HG03354 (cell line): ENCODE measurements around the gene RPS6KB2.
A peak's percentile ranks its signal among the peaks of the same experiment; 100 is the strongest.
"Not testable (repeated sequence)": the region's sequence is repeated elsewhere in the genome, so short reads cannot be mapped to it uniquely, and the experiment has no call there.

Source experiments
- ATAC-seq: cut with Tn5 transposase; IDR thresholded peaks from one replicate; pipeline ENCODE4 v1.9.1; 2021; ENCODE audit warnings: mild to moderate bottlenecking; ENCODE audit not compliant: unreplicated experiment, poor library complexity, severe bottlenecking

Gene RPS6KB2

DNA sequence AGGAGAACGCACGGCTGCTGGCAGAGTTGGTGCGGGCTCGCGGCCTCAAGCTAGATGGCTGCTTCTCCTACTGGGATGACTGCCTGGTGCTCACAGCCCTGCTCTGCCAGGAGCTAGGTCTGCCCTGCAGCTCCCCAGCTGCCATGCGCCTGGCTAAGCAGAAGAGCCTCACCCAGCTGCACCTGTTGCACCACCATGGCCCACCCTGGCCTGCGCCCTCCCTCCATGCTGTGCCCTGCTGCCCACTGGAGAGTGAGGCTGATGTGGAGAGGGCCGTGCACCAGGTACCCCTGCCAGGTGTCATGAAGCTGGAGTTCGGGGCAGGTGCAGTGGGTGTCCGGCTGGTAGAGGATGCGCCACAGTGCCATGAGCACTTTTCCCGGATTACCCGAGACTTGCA lies 4.8 kb upstream of the RPS6KB2 start:
- no peak for ATAC-seq

DNA sequence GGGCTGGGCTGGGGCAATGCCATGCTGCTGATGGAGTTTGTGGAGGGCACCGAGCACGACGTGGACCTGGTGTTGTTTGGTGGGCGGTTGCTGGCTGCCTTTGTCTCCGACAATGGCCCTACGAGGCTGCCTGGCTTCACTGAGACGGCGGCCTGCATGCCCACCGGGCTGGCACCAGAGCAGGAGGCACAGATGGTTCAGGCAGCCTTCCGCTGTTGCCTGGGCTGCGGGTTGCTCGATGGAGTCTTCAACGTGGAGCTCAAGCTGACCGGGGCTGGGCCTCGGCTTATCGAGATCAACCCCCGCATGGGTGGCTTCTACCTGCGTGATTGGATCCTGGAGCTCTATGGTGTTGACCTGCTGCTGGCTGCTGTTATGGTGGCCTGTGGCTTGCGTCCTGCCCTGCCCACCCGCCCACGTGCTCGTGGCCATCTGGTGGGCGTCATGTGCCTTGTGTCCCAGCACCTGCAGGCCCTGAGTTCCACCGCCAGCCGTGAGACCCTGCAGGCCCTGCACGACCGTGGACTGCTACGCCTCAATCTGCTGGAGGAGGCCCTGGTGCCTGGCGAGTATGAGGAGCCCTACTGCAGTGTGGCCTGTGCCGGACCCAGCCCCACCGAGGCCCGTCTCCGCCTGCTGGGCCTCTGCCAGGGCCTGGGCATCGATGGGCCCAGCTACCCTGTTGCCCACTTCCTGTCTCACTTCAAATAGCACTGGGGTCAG lies 4.2 kb upstream of the RPS6KB2 start:
- no peak for ATAC-seq

DNA sequence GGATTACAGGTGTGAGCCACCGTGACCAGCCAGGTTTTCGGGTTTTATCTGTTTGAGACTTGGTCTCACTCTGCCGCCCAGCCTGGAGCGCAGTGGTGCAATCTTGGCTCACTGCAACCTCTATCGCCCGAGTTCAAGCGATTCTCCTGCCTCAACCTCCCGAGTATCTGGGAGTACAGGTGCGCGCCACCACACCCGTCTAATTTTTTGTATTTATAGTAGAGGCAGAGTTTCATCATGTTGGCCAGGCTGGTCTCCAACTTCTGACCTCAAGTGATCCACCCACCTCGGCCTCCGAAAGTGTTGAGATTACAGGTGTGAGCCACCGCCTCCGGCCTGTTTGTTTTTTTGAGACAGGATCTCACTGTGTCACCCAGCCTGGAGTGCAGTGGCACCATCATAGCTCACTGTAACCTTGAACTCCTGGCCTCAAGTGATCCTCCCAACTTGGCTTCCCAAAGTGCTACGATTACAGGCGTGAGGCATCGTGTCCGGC lies 882 bp upstream of the RPS6KB2 start:
- not testable (repeated sequence) for ATAC-seq

DNA sequence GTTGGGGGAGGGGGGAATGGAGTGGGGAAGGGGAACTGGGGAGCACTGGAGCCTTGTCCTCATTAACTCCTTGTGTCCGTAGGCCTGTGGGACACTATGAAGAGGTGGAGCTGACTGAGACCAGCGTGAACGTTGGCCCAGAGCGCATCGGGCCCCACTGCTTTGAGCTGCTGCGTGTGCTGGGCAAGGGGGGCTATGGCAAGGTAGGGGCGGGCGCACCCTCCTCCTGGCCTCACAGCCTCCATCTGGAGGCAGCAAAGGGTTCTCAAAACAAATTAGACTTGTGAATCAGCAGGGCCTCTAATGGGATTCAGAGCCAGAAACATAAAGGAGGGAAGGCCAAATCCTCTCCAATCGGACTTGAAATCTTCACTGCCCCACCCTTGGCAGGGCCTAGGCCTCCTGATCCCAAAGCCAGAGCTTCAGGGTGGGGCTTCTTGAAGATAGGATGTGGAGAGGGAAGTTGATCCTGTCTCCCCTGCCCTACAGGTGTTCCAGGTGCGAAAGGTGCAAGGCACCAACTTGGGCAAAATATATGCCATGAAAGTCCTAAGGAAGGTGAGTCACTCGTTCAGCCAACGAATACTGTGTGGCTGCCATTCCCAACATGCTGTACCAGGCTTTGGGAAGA lies 859 bp downstream of the RPS6KB2 start:
- ATAC-seq: no peak

DNA sequence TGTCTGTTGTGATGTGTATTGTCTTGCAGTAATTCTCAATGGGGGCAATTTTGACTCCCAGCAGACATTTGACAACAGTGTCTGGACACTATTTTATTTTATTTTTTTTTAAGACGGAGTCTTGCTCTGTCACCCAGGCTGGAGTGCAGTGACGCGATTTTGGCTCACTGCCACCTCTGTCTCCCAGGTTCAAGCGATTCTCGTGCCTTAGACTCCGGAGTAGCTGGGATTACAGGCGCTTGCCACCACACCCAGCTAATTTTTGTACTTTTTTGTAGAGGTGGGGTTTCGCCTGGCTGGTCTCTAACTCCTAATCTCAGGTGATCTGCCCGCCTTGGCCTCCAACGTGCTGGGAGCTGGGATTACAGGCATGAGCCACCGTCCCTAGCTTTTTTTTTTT lies 1.4 kb downstream of the RPS6KB2 start:
- ATAC-seq: no peak

DNA sequence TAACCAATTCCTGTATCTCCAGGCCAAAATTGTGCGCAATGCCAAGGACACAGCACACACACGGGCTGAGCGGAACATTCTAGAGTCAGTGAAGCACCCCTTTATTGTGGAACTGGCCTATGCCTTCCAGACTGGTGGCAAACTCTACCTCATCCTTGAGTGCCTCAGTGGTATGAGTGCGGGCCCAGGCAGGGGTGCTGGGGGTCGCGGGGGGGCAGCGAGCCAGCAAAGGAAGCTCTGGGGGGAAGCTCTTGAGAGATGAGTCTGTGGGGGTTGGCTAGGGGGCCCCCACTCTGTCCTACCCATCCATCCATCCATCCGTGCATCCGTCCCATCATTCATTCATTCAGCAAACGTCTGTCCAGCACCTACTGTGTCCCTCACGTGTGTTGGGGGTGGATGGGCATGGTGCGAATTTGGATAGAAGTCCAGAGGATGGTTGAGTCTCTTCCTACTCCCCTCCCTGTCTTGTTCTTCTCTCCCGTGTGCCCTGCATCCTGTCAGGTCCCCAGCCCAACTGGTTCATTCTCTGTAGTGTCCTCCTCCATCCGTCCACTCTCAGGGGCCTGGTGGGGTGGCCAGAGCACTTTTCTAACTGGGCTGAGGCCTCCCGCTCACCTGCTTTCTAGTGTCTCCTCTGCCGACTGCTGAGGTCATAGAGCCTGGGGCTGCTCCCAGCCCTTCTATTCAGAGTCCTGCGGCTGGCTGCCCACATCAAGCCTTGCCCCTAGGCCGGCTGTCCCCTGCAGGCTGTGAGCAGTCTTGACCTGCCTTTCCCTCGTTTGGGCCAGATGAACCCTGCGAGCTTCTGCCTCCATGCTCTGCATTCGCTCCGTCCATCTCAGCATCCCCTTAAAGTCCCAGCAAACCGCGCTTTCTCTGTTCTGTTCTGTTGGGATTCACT lies 3.3 kb downstream of the RPS6KB2 start:
- ATAC-seq: no peak

DNA sequence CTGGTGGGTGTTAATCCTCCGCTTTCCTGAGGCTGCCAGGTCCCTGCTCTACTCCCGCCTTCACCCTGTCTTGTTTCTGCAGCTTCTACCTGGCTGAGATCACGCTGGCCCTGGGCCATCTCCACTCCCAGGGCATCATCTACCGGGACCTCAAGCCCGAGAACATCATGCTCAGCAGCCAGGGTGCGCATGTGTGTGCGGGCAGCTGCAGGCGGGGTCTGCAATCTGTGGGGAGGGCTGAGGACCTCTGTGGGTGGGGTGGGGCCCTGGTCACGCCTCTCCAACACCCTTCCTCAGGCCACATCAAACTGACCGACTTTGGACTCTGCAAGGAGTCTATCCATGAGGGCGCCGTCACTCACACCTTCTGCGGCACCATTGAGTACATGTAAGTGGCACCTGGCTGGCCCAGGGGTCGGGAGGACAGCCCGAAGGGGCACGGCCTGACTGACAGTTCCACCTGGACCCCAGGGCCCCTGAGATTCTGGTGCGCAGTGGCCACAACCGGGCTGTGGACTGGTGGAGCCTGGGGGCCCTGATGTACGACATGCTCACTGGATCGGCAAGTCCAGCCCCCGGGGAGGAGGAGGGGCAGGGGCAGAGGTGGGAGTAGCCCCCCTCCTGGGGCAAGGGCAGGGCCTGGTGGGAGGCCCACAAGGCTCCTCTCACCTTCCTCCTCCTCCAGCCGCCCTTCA lies 4.5 kb downstream of the RPS6KB2 start:
- ATAC-seq: no peak

DNA sequence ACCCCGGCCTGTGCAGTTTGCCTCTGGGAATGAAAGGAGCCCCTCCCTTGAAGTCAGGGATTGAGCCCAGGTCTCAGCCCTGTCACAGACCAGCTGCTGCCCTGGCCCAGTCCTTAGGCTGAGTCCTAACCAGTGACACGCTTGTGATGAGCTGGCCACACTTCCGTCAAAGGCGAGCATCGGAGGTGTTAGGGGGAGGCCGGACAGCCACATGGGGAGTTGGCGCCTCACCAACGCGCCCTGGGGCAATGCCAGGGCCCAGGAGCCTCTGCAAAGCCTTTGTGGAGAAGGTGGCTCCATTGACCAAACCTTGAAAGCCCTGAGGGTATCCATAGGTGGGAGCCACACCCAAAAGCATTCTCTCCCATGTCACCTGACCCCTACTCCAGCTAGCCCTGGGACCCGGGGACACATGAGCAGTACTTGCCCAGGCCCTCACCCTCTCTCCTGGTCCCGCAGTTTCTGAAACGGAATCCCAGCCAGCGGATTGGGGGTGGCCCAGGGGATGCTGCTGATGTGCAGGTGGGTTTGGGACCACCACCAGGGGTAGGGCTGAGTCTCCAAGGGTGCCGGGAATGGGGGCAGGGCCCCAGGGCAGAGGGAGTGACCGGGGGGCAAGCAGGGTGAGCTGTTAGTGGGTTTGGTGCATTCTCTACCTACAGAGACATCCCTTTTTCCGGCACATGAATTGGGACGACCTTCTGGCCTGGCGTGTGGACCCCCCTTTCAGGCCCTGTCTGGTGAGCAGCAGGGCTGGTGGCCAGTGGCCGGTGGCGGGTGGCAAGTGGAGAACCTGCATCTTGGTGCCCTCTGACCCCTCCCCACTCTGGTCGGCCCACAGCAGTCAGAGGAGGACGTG lies 5.5 kb downstream of the RPS6KB2 start:
- no peak for ATAC-seq

DNA sequence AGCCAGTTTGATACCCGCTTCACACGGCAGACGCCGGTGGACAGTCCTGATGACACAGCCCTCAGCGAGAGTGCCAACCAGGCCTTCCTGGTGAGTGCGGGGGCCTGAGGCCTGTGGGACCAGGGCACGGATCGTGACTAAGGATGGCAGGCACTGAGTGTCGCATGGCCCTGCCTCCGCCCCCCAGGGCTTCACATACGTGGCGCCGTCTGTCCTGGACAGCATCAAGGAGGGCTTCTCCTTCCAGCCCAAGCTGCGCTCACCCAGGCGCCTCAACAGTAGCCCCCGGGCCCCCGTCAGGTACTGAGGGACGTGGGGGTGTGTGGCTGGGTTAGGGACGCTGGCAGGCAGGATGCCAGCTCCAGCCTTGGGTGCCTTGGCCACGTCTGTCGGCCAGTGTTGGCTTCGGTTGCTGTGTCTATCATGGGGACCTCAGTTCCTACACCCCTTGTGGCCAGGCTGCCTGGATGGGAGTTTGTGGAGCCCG lies 6.1 kb downstream of the RPS6KB2 start:
- no peak for ATAC-seq

DNA sequence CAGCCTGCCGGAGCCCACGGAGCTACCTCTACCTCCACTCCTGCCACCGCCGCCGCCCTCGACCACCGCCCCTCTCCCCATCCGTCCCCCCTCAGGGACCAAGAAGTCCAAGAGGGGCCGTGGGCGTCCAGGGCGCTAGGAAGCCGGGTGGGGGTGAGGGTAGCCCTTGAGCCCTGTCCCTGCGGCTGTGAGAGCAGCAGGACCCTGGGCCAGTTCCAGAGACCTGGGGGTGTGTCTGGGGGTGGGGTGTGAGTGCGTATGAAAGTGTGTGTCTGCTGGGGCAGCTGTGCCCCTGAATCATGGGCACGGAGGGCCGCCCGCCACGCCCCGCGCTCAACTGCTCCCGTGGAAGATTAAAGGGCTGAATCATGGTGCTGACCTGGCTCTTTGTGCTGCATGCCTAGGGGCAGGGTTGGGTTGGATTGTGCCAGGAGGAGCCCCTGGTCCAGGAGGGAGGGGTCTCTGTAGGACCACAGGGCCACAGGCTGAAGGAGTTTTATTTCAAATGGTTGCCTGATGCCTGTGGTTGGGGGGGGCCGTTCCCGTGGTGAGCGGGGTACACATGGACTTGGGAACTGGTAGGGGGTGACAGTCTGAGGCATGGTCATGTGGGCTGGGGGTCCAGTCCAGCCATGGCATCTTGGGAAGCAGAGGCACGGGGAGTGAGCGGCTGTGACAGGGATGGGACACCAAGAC lies 6.9 kb downstream of the RPS6KB2 start:
- ATAC-seq: no peak

DNA sequence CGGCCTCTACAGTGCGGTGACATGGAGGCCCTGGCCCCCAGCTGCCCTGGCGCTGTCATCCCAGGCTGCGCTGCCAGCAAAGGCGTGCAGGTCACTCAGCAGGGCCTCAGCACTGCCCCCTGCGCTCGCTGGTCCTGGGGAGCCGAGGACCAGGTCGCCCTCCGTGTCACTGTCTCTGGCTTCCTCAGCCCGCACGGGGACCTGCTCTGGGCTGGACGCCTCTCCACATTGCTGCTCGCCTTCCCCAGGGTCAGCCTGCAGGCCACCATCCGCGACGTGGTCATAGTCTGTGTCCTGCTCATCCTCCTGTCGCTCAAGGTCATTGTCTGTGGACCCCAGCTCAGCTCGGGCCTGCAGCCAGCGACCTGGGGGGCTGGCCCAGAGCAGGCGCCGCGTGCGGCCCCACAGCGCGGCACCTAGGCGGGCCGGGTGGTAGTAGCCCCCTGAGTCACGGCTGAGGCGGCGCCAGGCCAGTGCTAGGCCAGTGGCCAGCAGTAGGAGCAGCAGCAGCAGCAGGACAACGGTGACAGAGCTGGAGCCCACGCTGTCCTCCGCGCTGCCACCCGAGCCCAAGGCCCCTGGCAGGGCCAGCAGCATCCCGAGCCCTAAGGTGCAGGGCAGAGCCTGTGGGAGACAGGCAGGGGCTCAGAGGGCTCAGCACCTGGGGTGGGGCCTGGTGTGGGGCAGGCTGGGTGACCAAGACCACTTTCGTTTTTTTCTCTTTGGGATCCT lies 7.6 kb downstream of the RPS6KB2 start:
- no peak for ATAC-seq

DNA sequence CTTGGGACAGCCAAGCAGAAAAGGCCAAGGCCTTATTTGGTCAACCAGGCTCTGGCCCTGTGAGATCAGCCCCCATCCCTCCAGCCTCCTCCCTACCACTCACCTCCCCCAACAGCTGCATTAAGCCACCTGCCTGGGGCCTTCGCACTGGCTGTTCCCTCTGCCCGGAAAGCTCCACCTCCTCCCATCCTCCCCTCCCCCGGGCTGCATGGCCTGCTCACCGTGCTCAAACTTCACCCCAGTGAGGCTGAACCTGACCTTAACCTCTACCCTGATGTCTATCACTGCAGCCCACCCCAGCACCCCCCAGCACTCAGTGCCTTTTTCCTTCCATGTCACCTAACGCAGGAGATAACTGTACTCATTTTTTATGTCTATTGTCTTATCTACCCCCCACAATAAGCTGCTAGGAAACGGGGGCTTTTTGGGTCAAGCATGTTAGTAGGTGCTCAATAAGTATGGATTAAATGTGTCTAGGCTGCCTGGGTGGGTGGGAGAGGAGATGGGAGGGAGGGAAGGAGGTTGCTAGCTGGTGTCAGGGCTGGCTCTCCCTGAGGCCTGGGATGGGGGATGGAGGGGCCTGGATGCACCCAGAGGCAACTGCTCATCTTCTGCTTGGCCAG lies 8.3 kb downstream of the RPS6KB2 start:
- peak; percentile 42 for ATAC-seq

DNA sequence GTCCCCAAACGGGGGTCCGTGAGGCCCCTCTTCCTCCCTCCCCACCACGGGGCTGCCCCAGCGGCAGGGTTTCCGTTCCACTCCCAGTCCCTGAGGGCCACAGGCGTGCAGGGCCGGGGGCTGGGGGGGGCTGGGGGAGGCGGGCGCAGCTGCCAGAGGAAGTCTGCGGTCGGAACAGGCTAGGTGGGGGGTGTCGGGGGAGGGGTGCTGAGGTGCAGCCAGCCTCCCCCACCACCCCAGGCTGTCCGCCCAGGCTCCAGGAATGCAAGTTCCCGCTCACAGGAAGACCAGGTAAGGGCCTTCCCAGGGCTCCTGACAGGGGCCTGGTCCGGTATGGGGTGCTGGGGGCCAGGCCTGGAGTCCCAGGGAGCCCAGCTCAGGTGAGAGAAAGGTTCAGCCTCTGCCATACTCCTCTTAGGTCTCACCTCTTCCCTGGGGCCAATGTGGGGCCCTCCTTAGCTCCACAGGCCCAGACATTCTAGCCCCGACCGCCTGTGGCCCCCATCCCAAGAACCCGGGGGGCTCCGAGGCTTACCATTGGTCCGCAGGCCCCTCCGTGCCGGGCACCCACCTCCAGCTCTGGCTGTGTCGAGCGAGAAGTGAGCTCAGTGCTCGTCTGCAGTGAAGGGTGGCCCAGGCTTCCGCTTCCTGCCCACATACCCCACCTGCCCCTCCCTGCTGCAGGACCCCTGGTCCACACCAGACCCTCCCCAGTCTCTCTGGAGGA lies 9.0 kb downstream of the RPS6KB2 start, which contains the start of gene PTPRCAP:
Gene PTPRCAP (minus strand): TSS at position 601 of the 727 bp plus-strand sequence. CDS start 63 bp downstream, at position 538.
- ATAC-seq: peak; percentile 39

DNA sequence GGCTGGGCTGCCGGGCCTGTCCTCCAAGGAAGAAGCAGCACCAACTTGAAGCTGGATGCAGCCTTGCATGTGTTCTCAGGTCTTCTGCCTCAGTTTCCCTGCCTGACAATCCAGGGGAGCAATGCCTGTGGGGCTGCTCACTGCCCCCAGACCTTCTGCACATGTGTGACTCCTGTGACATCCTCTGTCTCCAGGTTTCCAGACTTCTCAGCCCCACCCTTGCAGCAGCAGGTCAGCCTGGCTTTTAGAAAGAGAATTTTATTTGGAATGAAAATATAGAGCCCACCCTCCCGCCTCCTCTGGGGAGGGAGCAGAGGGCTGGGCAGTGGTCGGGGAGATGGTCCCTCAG lies 9.5 kb downstream of the RPS6KB2 start:
- no peak for ATAC-seq

DNA sequence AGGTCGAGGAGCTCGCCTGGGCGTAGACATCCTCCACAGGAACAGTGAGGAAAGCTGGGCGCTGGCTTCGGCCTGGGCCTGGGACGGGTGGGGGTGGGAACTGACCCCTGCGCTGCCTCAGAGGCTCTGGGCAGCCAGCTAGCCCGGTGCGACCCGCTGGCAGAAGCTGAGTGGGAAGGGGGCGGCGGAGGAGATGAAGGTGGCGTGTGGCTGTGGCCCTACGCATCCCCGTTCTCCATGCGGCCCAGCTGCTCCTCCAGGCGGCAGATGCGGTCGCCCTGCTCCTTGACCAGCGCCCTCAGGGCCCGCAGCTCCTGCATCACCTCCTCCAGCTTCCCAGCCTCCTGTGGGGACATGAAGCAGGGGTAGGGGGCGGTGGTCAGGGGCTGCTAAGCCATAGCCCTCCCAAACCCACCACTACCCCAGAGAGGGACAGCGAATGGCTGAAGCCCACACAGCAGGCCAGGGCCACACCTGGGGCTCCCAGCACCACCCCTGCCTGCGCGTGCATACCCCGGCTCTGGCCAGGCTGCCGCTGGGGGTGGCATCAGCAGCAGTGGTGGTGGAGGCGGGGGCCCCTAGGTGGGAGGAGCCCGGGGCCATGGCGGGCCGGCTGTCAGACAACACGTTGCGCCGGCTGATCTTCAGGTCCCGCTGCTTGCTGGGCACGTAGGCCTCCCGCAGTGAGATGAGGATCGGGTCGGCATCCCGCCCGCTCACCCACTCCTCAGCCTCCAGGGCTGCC lies 10.0 kb downstream of the RPS6KB2 start:
- no peak for ATAC-seq
